HepG2 (cell line): ENCODE results near the gene LRRC8D. TPM values are rescaled to one million over a fixed set of nuclear protein-coding genes. Genes with fewer than 3 reads are reported as not detected.
A peak's percentile ranks its signal among the peaks of the same experiment; 100 is the strongest.

Experiments
- ATAC-seq: fragments of 200-7000 bp; cut with Tn5 transposase; 3 replicates; pipeline ENCODE4 v1.9.1; 2020; ENCODE audit warnings: mild to moderate bottlenecking, moderate library complexity
- BruUV-seq: library from RNA; stranded (reverse); fragments of 400-500 nt; replicated peaks from 2 replicates; lab custom pipeline; 2021; lab: Mats Ljungman, UMichigan
- CTCF ChIA-PET: fragments of 300-600 bp; formaldehyde crosslinking; extraction: SDS; loops from one replicate; lab custom pipeline; 2021; ENCODE audit warnings: low total read pairs, inconsistent platforms, low intra/inter-chr PET ratio; lab: Yijun Ruan, JAX
- POLR2A ChIA-PET: fragments of 350-600 bp; sonication (Branson Sonifier 250); formaldehyde crosslinking; loops from one replicate; lab custom pipeline; 2020; ENCODE audit warnings: antibody characterized with exemption, inconsistent platforms; lab: Yijun Ruan, JAX
- DNase-seq: peaks from one replicate; pipeline ENCODE4 v3.0.0-alpha.2; 2015; ENCODE audit warnings: low spot score
- FAIRE-seq: peaks from 3 replicates; lab custom pipeline; 2011; peaks lifted over from hg19 to GRCh38; lab: Jason Lieb, UNC
- H2AFZ ChIP-seq: one replicate; pipeline ENCODE4 v1.6.1; 2011; ENCODE audit warnings: low read length, inconsistent platforms
- H3K27ac ChIP-seq: fragments of 300-600 bp; 3 replicates; pipeline ENCODE4 v1.8.0; 2011; ENCODE audit warnings: mixed run types, mild to moderate bottlenecking, mixed read lengths, low read length, inconsistent platforms; ENCODE audit not compliant: insufficient read depth; ENCODE audit errors: extremely low read length
- H3K27me3 ChIP-seq, 2 experiments: fragments of 200-600 bp in 1 of 2; 2 replicates in 1 of 2; 3 replicates in 1 of 2; pipeline versions ENCODE4 v1.6.0 to v1.8.0; 2011; ENCODE audit warnings: low read length in 2 of 2, mild to moderate bottlenecking in 2 of 2, moderate library complexity in 2 of 2, inconsistent platforms in 1 of 2; ENCODE audit not compliant: insufficient read depth in 2 of 2, control insufficient read depth in 1 of 2
- H3K36me3 ChIP-seq, 2 experiments: fragments of 200-600 bp in 1 of 2; replicated peaks in 1 of 2; 2 replicates in 1 of 2; 3 replicates in 1 of 2; pipeline versions ENCODE4 v1.5.1 to v1.8.0; 2011; ENCODE audit warnings: low read length in 2 of 2, inconsistent platforms in 1 of 2; ENCODE audit not compliant: insufficient read depth in 2 of 2, control insufficient read depth in 1 of 2
- H3K4me1 ChIP-seq: 2 replicates; pipeline ENCODE4 v1.5.1; 2012; ENCODE audit warnings: low read length, inconsistent platforms; ENCODE audit not compliant: insufficient read depth
- H3K4me2 ChIP-seq: 2 replicates; pipeline ENCODE4 v1.6.0; 2011; ENCODE audit warnings: low read depth, low read length, inconsistent platforms
- H3K4me3 ChIP-seq, 3 experiments: fragments of 200-600 bp in 1 of 3; sonication (generic), shearing (Covaris generic) in 1 of 3; replicated peaks in 1 of 3; 2 replicates each; pipeline ENCODE4 v1.5.1; 2011 to 2016; ENCODE audit warnings: low read length in 3 of 3, inconsistent platforms in 2 of 3, low read depth in 2 of 3, mild to moderate bottlenecking in 2 of 3, control low read depth in 1 of 3, mixed read lengths in 1 of 3; ENCODE audit not compliant: insufficient read depth in 1 of 3
- H3K79me2 ChIP-seq: one replicate; pipeline ENCODE4 v1.6.1; 2011; ENCODE audit warnings: low read length, inconsistent platforms; ENCODE audit not compliant: insufficient read depth
- H3K9ac ChIP-seq: 2 replicates; pipeline ENCODE4 v1.6.0; 2011; ENCODE audit warnings: mild to moderate bottlenecking, low read depth, low read length, inconsistent platforms; ENCODE audit not compliant: insufficient read depth
- H3K9me3 ChIP-seq: 2 replicates; pipeline ENCODE4 v1.5.1; 2012; ENCODE audit warnings: mild to moderate bottlenecking, low read length
- H4K20me1 ChIP-seq: 2 replicates; pipeline ENCODE4 v1.6.0; 2011; ENCODE audit warnings: inconsistent platforms, mild to moderate bottlenecking, low read length, moderate library complexity; ENCODE audit not compliant: insufficient read depth
- ARID3A ChIP-seq: IDR thresholded peaks from 2 replicates; pipeline ENCODE4 v1.6.1; 2012; ENCODE audit warnings: low read depth, low read length, improper control_type of control experiment
- CTCF ChIP-seq: sonication (generic); formaldehyde crosslinking; IDR thresholded peaks from 2 replicates; pipeline ENCODE4 v1.5.0; 2020; ENCODE audit warnings: mild to moderate bottlenecking, missing genetic modification reagents, moderate library complexity
- FOSL1 ChIP-seq: sonication (generic); formaldehyde crosslinking; IDR thresholded peaks from 2 replicates; pipeline ENCODE4 v1.9.0; 2021; ENCODE audit warnings: missing genetic modification reagents, borderline replicate concordance
- FOXO1 ChIP-seq: sonication (generic); formaldehyde crosslinking; IDR thresholded peaks from 2 replicates; pipeline ENCODE4 v1.4.0; 2020; ENCODE audit warnings: missing genetic modification reagents
- JUND ChIP-seq: sonication (generic); formaldehyde crosslinking; IDR thresholded peaks from 2 replicates; pipeline ENCODE4 v1.8.0; 2022; ENCODE audit warnings: mild to moderate bottlenecking, missing genetic modification reagents
- RELA ChIP-seq: sonication (generic); formaldehyde crosslinking; IDR thresholded peaks from 2 replicates; pipeline ENCODE4 v1.4.0; 2020; ENCODE audit warnings: missing genetic modification reagents
- STAG1 ChIP-seq: sonication (generic); formaldehyde crosslinking; IDR thresholded peaks from 2 replicates; pipeline ENCODE4 v1.4.0; 2020; ENCODE audit warnings: missing genetic modification reagents
- ZNF20 ChIP-seq: sonication (generic); formaldehyde crosslinking; IDR thresholded peaks from 2 replicates; pipeline ENCODE4 v1.4.0; 2020; ENCODE audit warnings: mild to moderate bottlenecking, moderate library complexity, missing genetic modification reagents
- ZNF615 ChIP-seq: sonication (generic); formaldehyde crosslinking; IDR thresholded peaks from 2 replicates; pipeline ENCODE4 v1.5.0; 2020; ENCODE audit warnings: mild to moderate bottlenecking, missing genetic modification reagents, borderline replicate concordance
- ZNF703 ChIP-seq: sonication (generic); formaldehyde crosslinking; IDR thresholded peaks from 2 replicates; pipeline ENCODE4 v1.5.1; 2020; ENCODE audit warnings: missing genetic modification reagents, mild to moderate bottlenecking, moderate library complexity, borderline replicate concordance
- WGBS: methylation state at CpG from one replicate; pipeline ENCODE4 v1.1.6; 2017; ENCODE audit warnings: low lambda C conversion rate; 5-methylcytosine and 5-hydroxymethylcytosine counted together
- in situ Hi-C: cut with HindIII; loops from 2 replicates; pipeline ENCODE4 v1.10.0; 2017; ENCODE audit warnings: low pct_unique_long_range_greater_than_20kb; ENCODE audit not compliant: extremely low pct_ligation_motif_present
- intact Hi-C: fragments of 100-400 bp; cut with micrococcal nuclease; formaldehyde crosslinking; loops from one replicate; pipeline ENCODE4 v1.10.0; 2022; ENCODE audit not compliant: unreplicated experiment
- polyA plus RNA-seq, 8 experiments: library from polyadenylated mRNA; depleted of rRNA in 3 of 8; stranded (reverse) in 7 of 8; unstranded in 1 of 8; fragments of >200 nt; fragmentation: Illumina TruSeq in 4 of 8; extraction: Trizol in 4 of 8; gene quantifications; 2 replicates each; pipeline versions ENCODE4 v1.2.1 to v1.2.3, GENCODE V29; 2011 to 2016; ENCODE audit warnings: low read depth in 4 of 8, missing spikeins in 1 of 8, mixed read lengths in 1 of 8; ENCODE audit not compliant: insufficient read depth in 1 of 8
- total RNA-seq, 5 experiments: library from RNA; depleted of rRNA; stranded (reverse); fragments of >200 nt; fragmentation: Illumina TruSeq; extraction: Trizol; gene quantifications; 2 replicates each; pipeline ENCODE4 v1.2.3, GENCODE V29; 2016; ENCODE audit warnings: low read depth in 1 of 5

Gene LRRC8D
- total and polyA plus RNA-seq, 2 of the 13 experiments (the other 11 are each of a cell fraction or from before 2014, with no cell fraction given): 29.9 to 45.5 TPM

- WGBS: 48% methylated on average over 2 of the region's 2 CpGs
- no TSS peak for BruUV-seq
- H3K4me1 ChIP-seq: peaks cover 8% of the 10 kb centered on the region
- DNase-seq: peak; percentile 31
- in situ Hi-C loops (no loop called here), intact Hi-C loops (loop anchor here (2.0 kb wide), 1 partner anchor 206 kb away; no protein-coding TSS in a partner anchor)
- ATAC-seq: peak; percentile 62
- no peaks in the 10 kb centered on the region for H3K79me2 ChIP-seq
- no peak for FAIRE-seq
- no peaks in the 10 kb centered on the region for H3K36me3 ChIP-seq
- H3K27me3 ChIP-seq: 0 out of 5 replicates have a peak, but pooled peaks cover 0 to 2% of the 10 kb centered on the region in 2 experiments
- no peak overlapping the region for H3K4me3 ChIP-seq
- no peaks in the 10 kb centered on the region for H4K20me1 ChIP-seq
- H3K4me2 ChIP-seq: no peak overlapping the region
- no peak overlapping the region for H2AFZ ChIP-seq
- TF ChIP-seq ZNF20 (CRISPR knock-in tag) (no peak), ZNF615 (CRISPR knock-in tag) (no peak), FOSL1 (CRISPR knock-in tag) (no peak), STAG1 (peak; percentile 72), CTCF (peak; percentile 38; the same call in 1 of the 2 replicates), ZNF703 (CRISPR knock-in tag) (no peak), FOXO1 (CRISPR knock-in tag) (no peak), RELA (no peak), ARID3A (0 out of 2 replicates have a peak, but pooled peaks have one; percentile 15), JUND (no peak)
- H3K9me3 ChIP-seq: no peaks in the 10 kb centered on the region
- POLR2A ChIA-PET: no interaction called here
- H3K9ac ChIP-seq: no peak overlapping the region
- CTCF ChIA-PET: no interaction called here
- H3K27ac ChIP-seq: no peak overlapping the region
Observed at GRCh38 chr1:89780721-89781120, 40.1 kb upstream of the LRRC8D start.
